GM21515 (cell line): ENCODE measurements around the gene CLCNKA.
"Not testable (repeated sequence)": the region's sequence is repeated elsewhere in the genome, so short reads cannot be mapped to it uniquely, and the experiment has no call there.

ENCODE experiments used
- ATAC-seq: cut with Tn5 transposase; IDR thresholded peaks from one replicate; pipeline ENCODE4 v1.9.1; 2021; ENCODE audit not compliant: unreplicated experiment

The CLCNKA gene

GRCh38 chr1:16021681-16022080, at the start of gene CLCNKA:
TSS of gene CLCNKA (plus strand) at chr1:16022036. CDS start at chr1:16022620, 584 bp downstream.
- no peak for ATAC-seq

- ATAC-seq, result no peak
These were observed 49.4 kb upstream of the CLCNKA start for GRCh38 chr1:15972409-15972808.

- no peak for ATAC-seq
These were observed 48.1 kb upstream of the CLCNKA start for GRCh38 chr1:15973772-15974171.

- ATAC-seq, result peak; percentile 25
These were observed 47.0 kb upstream of the CLCNKA start for GRCh38 chr1:15974855-15975254.

GRCh38 chr1:15975358-15975804, 46.5 kb upstream of the CLCNKA start:
- ATAC-seq, result peak; percentile 65

- peak; percentile 62 for ATAC-seq
These were observed 45.8 kb upstream of the CLCNKA start, which contains the start of gene ZBTB17 for GRCh38 chr1:15975805-15976680. TSS of gene ZBTB17 (minus strand) at chr1:15976101. CDS start at chr1:15948495, 27,606 bp downstream.

GRCh38 chr1:15977947-15978346, 43.9 kb upstream of the CLCNKA start:
- ATAC-seq, result not testable (repeated sequence)

- no peak for ATAC-seq
These were observed 40.2 kb upstream of the CLCNKA start for GRCh38 chr1:15981679-15982078.

GRCh38 chr1:15983275-15983674, 38.6 kb upstream of the CLCNKA start:
- no peak for ATAC-seq

- ATAC-seq, result no peak
These were observed 36.1 kb upstream of the CLCNKA start for GRCh38 chr1:15985611-15986297.

GRCh38 chr1:15988856-15989736, 32.7 kb upstream of the CLCNKA start:
- ATAC-seq, result no peak

GRCh38 chr1:15989776-15990175, 32.1 kb upstream of the CLCNKA start:
- no peak for ATAC-seq

- no peak for ATAC-seq
These were observed 30.2 kb upstream of the CLCNKA start for GRCh38 chr1:15991427-15992186.

- no peak for ATAC-seq
These were observed 29.7 kb upstream of the CLCNKA start for GRCh38 chr1:15992187-15992553.

- no peak for ATAC-seq
These were observed 29.0 kb upstream of the CLCNKA start for GRCh38 chr1:15992582-15993500.

GRCh38 chr1:15993666-15994065, 28.2 kb upstream of the CLCNKA start:
- no peak for ATAC-seq

- no peak for ATAC-seq
These were observed 27.8 kb upstream of the CLCNKA start for GRCh38 chr1:15994081-15994480.

GRCh38 chr1:15994590-15995351, 27.1 kb upstream of the CLCNKA start:
- ATAC-seq, result no peak
